DMS153 treated with DMSO at 0.1 percent for 48 hours (cell line): ENCODE measurements around the gene KLHL22.
"Not testable (repeated sequence)": the region's sequence is repeated elsewhere in the genome, so short reads cannot be mapped to it uniquely, and the experiment has no call there.

ENCODE experiments used
- DNase-seq: peaks from one replicate; lab custom pipeline; 2025; ENCODE audit not compliant: unreplicated experiment; lab: John Stamatoyannopoulos, UW

KLHL22 gene

GRCh38 chr22:20472629-20473442, 22.8 kb downstream of the KLHL22 start:
- no peak for DNase-seq

DNA sequence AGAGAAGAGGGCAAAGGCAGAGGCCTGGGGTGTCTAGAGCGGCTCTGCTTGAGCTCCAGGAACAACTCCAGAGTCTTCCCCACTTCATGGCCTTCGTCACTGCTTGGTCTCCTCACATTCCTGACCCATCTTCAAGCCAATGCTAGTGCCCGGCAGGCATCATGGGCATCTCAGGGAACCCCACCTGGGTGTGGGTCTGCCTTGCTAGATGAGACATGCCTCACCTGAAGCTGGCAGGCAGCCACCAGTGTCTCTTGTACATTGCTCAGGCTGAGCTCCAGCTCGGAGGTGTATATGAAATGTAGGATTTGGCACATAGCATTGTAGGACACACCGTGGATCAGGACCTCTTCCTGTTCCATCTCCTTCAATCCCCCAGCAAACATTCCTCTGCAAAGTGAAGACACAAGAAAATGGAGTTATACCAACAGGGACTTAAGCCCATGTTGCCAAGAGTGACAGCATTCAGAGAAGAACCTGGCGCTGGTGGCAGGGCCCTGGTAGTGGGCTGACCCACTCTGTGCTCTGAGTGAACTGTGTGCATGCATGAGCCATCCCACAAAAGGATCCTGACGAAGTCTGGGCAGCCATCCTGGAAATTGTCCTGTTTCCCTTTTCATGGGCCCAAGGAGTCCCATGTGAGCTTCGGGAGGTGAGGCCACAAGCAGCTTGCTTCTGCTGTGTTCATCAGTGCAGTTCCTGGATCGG, 24.3 kb downstream of the KLHL22 start:
- no peak for DNase-seq

GRCh38 chr22:20470525-20470924, 25.1 kb downstream of the KLHL22 start:
- not testable (repeated sequence) for DNase-seq

- DNase-seq: no peak
Observed at GRCh38 chr22:20469110-20469868, 26.3 kb downstream of the KLHL22 start.

DNA sequence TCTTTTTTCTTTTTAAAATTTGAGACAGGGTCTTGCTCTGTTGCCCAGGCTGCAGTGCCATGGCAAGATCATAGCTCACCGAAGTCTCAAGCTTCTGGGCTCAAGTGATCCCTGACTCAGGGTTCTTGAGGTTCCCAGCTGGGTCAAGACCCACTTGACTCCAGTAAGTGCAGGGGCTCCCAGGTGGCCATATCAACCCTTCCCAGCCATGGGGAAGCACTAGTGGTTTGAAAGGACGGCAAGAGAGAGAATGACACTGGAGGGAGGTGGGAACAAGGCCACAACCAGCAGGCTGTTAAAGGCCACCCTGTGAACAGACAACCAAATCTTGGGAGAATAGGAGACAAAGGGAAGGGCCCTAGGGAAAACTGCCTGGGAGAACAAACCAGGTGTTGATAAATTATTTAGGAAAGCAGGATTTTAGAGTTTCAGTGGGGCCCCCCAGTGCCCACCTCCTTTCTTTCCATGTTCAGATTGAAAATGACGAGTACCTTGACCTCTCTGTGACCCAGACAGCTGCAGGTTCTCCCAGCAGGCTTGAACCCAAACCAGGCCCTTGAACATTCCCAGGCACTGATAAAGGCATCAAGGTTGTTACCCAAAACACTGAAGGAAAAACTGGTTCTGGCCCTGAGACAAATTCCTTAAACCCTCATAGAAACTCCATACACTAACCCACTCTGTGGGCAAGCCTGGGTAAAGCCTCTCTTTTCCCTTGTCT, 28.8 kb downstream of the KLHL22 start:
- no peak for DNase-seq

DNA sequence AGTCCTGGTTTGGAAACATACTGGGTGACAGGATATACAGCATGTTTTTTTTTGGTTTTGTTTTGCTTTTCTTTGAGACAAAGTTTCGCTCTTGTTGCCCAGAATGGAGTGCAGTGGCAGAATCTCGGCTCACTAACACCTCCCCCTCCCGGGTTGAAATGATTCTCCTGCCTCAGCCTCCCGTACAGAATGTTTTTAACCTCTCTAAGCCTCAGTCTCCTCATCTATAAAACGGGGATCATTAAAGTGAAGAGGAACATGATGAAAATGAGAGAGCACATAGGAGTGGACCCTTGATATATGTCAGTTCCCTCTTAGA, 29.9 kb downstream of the KLHL22 start:
- DNase-seq: no peak

DNA sequence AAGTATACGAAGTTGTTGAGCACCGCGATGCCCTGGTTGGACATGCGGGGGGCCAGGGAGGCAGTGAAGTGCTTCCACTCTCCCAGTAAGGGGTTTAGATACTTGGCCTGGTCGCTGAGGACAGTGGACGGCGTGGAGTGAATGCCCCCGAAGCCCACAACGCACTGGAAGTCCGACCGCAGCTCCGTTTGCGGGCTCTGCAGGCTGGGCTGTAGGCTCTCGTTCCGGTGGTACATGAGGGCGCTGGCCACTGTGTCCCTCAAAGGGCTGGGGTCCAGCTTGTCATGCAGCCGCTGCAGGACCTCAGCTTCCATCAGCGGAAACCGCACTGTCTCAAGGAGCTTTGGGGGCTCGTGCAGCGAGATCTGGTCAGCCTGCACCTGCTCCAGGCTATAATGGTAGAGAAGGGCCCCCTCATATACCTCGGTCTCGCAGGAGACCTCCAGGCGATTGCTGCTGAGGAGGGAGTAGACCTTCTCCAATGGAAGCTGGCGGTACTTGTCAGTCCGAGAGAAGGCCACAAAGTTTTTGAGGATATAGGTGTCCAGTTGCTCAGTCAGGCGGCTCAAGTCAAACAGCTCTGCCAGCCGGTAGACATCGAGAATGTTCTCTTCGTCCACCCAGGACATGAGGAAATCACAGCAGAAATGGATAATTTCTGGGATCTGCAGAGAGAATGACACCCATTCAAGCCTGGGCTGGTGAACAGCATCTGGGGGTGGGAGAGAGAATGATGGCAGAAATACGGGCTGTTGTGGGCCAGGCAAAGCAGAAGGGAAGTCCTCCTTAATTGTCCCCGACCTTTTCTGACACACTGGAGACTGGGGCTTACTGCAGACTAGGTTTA, 30.5 kb downstream of the KLHL22 start:
- DNase-seq: no peak

DNA sequence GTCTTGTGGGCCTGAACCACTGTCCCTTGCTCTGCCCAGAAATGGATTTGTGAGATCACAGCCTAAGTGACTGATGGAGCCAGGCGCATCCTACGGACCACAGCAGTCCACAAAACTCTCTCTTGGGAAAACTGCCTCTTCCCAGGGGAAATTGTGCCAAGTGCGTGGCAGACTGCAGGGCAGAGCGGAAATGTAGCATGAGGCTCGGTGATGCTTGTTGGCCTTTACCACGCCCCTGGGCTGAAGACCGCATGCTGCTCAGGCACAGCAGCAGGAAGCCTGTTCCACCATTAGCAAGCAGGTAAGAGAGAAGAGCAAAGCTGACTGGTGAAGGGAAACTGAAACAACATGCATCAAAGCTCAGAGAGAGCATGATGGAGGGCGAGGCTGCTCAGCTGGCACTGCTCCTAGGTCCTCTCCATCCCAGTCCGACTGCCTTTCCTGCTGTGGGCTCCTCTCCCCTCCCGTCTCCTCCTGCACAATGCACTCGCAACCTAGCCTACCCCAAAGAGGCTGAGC, 31.4 kb downstream of the KLHL22 start:
- DNase-seq: no peak

DNA sequence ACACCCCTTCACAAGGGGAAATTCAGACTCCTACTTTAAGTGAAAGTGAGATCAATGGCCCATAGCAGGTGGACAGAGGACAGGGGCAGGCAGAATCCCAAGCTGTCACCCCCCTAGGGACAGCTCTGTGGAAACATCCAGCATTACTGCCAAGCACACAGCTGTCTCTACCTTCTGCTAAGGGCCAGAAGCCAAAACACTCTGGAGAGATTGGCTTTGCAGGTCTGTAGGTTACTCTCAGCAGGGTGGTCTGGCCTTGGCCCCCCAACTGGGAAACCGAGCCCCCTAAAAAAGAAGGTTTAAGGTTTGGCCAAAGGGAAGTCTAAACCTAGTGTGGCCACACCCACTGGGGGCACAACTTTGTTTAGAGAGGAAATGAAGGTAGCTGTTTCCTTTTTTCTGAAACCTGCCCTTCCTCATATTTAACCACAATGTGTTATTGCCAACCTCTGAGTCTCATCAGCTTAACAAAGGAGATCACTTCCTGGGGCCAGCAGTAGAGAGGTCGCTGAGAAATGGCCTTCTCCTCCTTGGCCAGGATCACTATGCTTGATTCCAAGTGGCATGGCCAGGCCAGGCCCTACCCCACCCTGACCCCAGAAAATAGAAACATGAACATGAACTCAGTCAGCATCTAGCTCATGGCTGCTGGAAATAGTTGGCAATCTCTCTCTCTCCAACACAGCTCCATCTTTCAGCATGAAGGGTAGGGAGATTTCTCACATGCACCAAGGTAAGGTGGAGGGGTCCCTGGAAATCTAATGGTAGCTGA, 32.1 kb downstream of the KLHL22 start:
- no peak for DNase-seq

- DNase-seq: no peak
Observed at GRCh38 chr22:20459862-20460261, 35.7 kb downstream of the KLHL22 start.

DNA sequence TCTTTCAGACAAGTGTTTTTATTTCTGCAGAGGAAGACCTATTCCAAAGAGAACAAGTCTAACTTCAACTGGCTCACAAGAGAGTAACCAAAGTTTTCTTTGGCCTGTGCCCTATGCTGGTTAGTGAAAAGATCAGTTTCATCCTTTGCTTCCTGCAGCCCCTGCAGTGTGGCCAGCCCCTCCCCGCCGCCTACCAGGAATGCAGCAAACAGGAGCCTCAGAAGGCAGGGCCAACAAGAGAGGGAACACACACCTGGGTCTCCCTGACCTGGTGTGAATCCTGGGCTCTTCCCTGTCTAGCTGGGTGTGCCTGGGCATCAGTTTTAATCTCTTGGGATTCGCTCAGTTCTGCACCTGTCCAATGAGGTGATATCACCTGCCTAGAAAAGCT, 36.4 kb downstream of the KLHL22 start:
- no peak for DNase-seq

DNA sequence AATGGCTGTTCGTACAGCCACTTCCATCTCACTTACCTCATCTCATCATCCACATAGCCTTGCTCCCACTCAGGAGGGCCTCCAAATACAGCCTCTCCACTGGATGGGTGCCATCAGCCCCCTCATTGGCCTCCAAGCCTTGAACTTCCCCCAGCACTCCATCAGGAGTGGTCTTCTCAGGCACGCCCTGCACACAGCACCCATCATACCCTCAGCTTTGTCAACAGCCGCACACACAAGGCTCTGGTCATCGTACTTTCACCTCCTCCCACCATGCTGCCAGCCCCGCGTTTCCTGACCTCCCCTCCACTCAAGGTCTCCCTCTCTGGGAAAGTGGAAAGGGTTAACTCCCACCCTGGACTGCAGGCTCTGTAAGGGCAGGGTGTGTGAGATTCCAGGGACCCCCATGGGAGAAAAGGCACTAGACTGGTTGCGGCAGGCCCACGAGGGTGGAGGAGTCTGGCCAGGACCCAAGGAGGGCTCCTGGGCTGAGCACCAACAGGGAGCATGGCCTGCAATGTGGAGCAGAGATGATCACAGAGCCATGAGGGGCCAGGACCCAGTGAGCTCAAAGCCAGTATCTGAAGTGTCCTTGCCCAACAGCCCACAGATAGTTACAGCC, 37.0 kb downstream of the KLHL22 start:
- no peak for DNase-seq

DNA sequence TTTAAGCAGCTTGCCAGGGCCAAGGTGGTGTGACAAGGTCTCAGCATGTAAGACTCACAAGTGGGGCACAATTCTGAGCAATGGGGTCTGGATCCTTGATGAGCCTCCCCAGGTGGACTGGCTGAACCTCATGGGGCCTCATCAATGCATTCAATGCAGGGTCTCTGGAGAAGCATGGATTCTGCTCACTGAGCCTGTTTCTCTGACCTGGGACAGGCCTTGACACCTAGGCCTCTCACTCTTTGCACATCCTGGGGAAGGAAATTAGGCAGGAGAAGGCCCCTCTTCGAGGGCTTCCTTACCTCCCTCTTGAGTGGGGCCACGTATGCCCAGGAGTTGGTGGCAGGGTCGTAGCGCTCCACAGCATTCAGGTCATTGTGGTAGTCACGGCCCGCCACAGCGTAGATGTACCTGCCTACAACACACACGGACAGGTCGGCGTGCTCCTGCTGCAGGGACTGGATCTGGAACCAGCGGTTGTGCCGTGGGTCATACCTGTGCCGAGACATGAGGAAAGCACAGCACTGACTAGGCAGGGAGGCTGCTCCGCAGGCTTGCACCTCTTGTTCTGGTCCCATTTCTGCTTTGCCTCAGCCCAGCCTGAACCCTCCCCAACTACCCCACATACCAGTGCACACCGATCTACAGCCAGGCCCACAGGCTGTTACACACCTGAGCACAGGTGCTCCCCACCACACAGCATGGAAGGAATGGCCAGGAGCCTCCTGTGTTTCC, 37.9 kb downstream of the KLHL22 start:
- DNase-seq: no peak

DNA sequence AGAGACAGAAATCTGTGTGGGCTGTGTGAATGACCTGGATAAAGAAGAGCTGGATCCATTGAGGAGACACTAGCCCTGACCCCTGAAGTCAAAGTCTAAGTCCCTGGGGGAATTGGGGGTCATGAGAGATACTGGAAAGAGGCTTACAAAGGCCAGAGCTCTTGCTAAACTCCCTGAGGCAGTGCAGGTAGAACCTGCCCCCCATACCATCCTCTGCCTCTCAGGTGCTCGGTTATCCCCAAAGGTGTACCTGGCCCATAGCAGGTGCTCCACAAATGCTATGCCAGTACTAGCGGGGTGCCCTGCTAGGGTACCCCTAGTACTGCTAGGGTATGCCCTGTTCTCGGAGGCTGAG, 38.9 kb downstream of the KLHL22 start:
- no peak for DNase-seq

GRCh38 chr22:20456064-20456721, 39.4 kb downstream of the KLHL22 start:
- peak; percentile 49 for DNase-seq

DNA sequence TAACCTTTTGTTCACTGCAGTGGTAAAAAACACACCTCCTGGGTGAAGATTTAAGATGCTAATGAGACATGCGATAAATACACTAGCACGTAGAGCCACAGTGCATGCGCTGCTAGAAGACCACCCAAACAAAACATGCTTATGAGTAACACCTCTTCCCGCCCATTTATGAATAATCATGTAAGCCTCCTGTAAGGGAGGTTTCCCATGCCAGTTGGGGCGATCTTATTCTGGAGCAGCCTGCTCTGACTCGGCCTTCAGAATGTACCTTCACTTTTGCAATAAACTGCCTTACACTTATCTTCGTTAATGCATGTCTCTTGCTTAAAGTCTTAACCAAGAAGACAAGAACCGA, 39.9 kb downstream of the KLHL22 start:
- no peak for DNase-seq

DNA sequence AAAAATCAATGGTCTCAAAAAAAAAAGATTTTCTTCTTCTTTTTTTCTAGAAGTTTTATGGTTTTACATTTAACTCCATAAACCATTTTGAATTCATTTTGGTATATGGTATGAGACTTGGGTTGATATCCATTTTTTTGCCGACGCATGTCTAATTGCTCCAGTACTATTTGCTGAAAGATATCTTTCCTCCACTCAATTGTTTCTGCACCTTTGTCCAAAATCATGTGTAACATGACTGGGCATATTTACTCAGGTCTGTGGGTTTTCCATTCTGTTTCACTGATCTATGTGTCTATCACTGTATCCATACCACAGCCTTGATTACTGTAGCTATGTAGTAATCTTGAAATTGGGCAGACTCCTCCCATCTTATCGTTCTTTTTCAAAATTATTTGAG, 42.4 kb downstream of the KLHL22 start:
- no peak for DNase-seq

GRCh38 chr22:20451920-20452319, 43.7 kb downstream of the KLHL22 start:
- DNase-seq: no peak
